GM23338 (cell line): Measurements from ENCODE around the gene INPP5A. TPM values are rescaled to one million over a fixed set of nuclear protein-coding genes. Genes with fewer than 3 reads are reported as not detected.

Source experiments
- ATAC-seq: fragments of 200-7000 bp; cut with Tn5 transposase; 3 replicates; pipeline ENCODE4 v1.9.1; 2020
- DNase-seq: peaks from one replicate; pipeline ENCODE4 v3.0.0-alpha.2; 2015; ENCODE audit warnings: low spot score
- H2AFZ ChIP-seq: fragments of 200-600 bp; sonication (generic); 2 replicates; pipeline ENCODE4 v1.8.0; 2016; ENCODE audit warnings: antibody characterized with exemption, mild to moderate bottlenecking, moderate library complexity
- H3F3A ChIP-seq: fragments of 200-600 bp; sonication (generic); replicated peaks from 2 replicates; pipeline ENCODE4 v1.8.0; 2017; ENCODE audit warnings: antibody characterized with exemption, mixed run types, low read depth
- H3K27ac ChIP-seq: fragments of 200-600 bp; sonication (generic); 2 replicates; pipeline ENCODE4 v1.6.1; 2016; ENCODE audit warnings: low read depth
- H3K27me3 ChIP-seq: fragments of 200-600 bp; sonication (generic); 2 replicates; pipeline ENCODE4 v1.8.0; 2016; ENCODE audit warnings: mild to moderate bottlenecking, mixed run types, moderate library complexity; ENCODE audit not compliant: insufficient read depth
- H3K36me3 ChIP-seq: fragments of 200-600 bp; sonication (generic); 2 replicates; pipeline ENCODE4 v1.8.0; 2016; ENCODE audit warnings: mild to moderate bottlenecking; ENCODE audit not compliant: insufficient read depth
- H3K4me1 ChIP-seq: fragments of 200-600 bp; sonication (generic); 2 replicates; pipeline ENCODE4 v1.8.0; 2016; ENCODE audit warnings: mild to moderate bottlenecking, moderate library complexity; ENCODE audit not compliant: insufficient read depth
- H3K4me2 ChIP-seq: fragments of 200-600 bp; sonication (generic); 2 replicates; pipeline ENCODE4 v1.7.1; 2017; ENCODE audit warnings: mixed run types
- H3K4me3 ChIP-seq: fragments of 200-600 bp; sonication (generic); 2 replicates; pipeline ENCODE4 v1.6.1; 2016; ENCODE audit warnings: mixed run types
- H3K79me2 ChIP-seq: fragments of 200-600 bp; sonication (generic); replicated peaks from 2 replicates; pipeline ENCODE4 v1.8.0; 2017; ENCODE audit warnings: mild to moderate bottlenecking; ENCODE audit not compliant: insufficient read depth
- H3K9me2 ChIP-seq: fragments of 200-600 bp; sonication (generic); 2 replicates; pipeline ENCODE4 v1.8.0; 2017; ENCODE audit not compliant: insufficient read depth
- H4K20me1 ChIP-seq: fragments of 200-600 bp; sonication (generic); replicated peaks from 2 replicates; pipeline ENCODE4 v1.8.0; 2017; ENCODE audit warnings: mild to moderate bottlenecking; ENCODE audit not compliant: insufficient read depth
- H3K27ac Mint-ChIP-seq: 2 replicates; pipeline ENCODE4 v1.8.0; 2020; ENCODE audit warnings: inconsistent platforms, mild to moderate bottlenecking, moderate library complexity, mixed read lengths
- H3K27me3 Mint-ChIP-seq: 3 replicates; pipeline ENCODE4 v1.8.0; 2022; ENCODE audit warnings: low read depth, mild to moderate bottlenecking, moderate library complexity, mixed read lengths, inconsistent platforms; ENCODE audit not compliant: insufficient read depth, poor library complexity
- H3K36me3 Mint-ChIP-seq: 3 replicates; pipeline ENCODE4 v1.8.0; 2021; ENCODE audit warnings: low read depth, mild to moderate bottlenecking, inconsistent platforms, moderate library complexity, mixed read lengths
- H3K4me1 Mint-ChIP-seq: 3 replicates; pipeline ENCODE4 v1.8.0; 2020; ENCODE audit warnings: mild to moderate bottlenecking, inconsistent platforms, mixed read lengths
- H3K4me3 Mint-ChIP-seq: 3 replicates; pipeline ENCODE4 v1.8.0; 2021; ENCODE audit warnings: moderate library complexity, mild to moderate bottlenecking, inconsistent platforms, mixed read lengths
- H3K9me3 Mint-ChIP-seq: 3 replicates; pipeline ENCODE4 v1.8.0; 2020; ENCODE audit warnings: moderate library complexity, mild to moderate bottlenecking, inconsistent platforms, mixed read lengths
- CREB1 ChIP-seq: fragments of 250-450 bp; sonication (Bioruptor Pico); IDR thresholded peaks from 2 replicates; pipeline ENCODE4 v1.5.0; 2020; ENCODE audit warnings: low read depth, mild to moderate bottlenecking, moderate library complexity
- CTCF ChIP-seq, 2 experiments: fragments of 200-600 bp in 1 of 2; sonication (generic) in 1 of 2; conservative IDR thresholded peaks; 2 replicates each; pipeline versions ENCODE4 v1.5.1 to v1.6.1; 2016 to 2017; ENCODE audit warnings: antibody characterized with exemption in 2 of 2, low read depth in 2 of 2, mild to moderate bottlenecking in 2 of 2, moderate library complexity in 1 of 2
- ETS1 ChIP-seq: IDR thresholded peaks from 2 replicates; pipeline ENCODE4 v1.6.1; 2016; ENCODE audit warnings: antibody characterized with exemption
- EZH2 ChIP-seq: fragments of 200-600 bp; sonication (generic); IDR thresholded peaks from one replicate; pipeline ENCODE4 v1.8.0; 2017; ENCODE audit warnings: antibody characterized with exemption, mild to moderate bottlenecking, low read depth; ENCODE audit not compliant: unreplicated experiment
- EZH2phosphoT487 ChIP-seq: fragments of 200-600 bp; sonication (generic); IDR thresholded peaks from one replicate; pipeline ENCODE4 v1.8.1; 2018; ENCODE audit warnings: antibody characterized with exemption; ENCODE audit not compliant: unreplicated experiment
- JUNB ChIP-seq: IDR thresholded peaks from one replicate; pipeline ENCODE4 v1.6.1; 2016; ENCODE audit warnings: antibody characterized with exemption; ENCODE audit not compliant: unreplicated experiment
- NANOG ChIP-seq: IDR thresholded peaks from 2 replicates; pipeline ENCODE4 v1.6.1; 2016; ENCODE audit warnings: antibody characterized with exemption, borderline replicate concordance
- POLR2AphosphoS5 ChIP-seq: IDR thresholded peaks from 2 replicates; pipeline ENCODE4 v1.6.1; 2016; ENCODE audit warnings: antibody characterized with exemption, low read depth
- REST ChIP-seq: IDR thresholded peaks from one replicate; pipeline ENCODE4 v1.6.1; 2018; ENCODE audit warnings: antibody characterized with exemption; ENCODE audit not compliant: unreplicated experiment
- STAT1 ChIP-seq: IDR thresholded peaks from one replicate; pipeline ENCODE4 v1.6.1; 2016; ENCODE audit warnings: antibody characterized with exemption; ENCODE audit not compliant: unreplicated experiment
- ZNF114 ChIP-seq: fragments of 250-450 bp; sonication (Bioruptor Pico); IDR thresholded peaks from 2 replicates; pipeline ENCODE4 v1.5.0; 2020; ENCODE audit warnings: mild to moderate bottlenecking, moderate library complexity
- ZNF331 ChIP-seq: fragments of 250-450 bp; sonication (Bioruptor Pico); IDR thresholded peaks from 2 replicates; pipeline ENCODE4 v1.5.0; 2020; ENCODE audit warnings: low read depth, mild to moderate bottlenecking, moderate library complexity
- ZNF462 ChIP-seq: fragments of 250-450 bp; sonication (Bioruptor Pico); IDR thresholded peaks from 2 replicates; pipeline ENCODE4 v1.5.0; 2020; ENCODE audit warnings: mild to moderate bottlenecking, moderate library complexity
- polyA plus RNA-seq: library from polyadenylated mRNA; unstranded; fragments of >200 nt; fragmentation: Nextera tagmentation; extraction: Ambion mirVana; gene quantifications from 2 replicates; pipeline ENCODE4 v1.2.1, GENCODE V29; 2016
- total RNA-seq: library from RNA; depleted of rRNA; stranded (reverse); fragments of >200 nt; shearing (Covaris generic); gene quantifications from 2 replicates; pipeline ENCODE4 v1.2.3, GENCODE V29; 2014

Gene INPP5A
- total and polyA plus RNA-seq, 2 experiments from 2014 or later, result 5.9 to 40.6 TPM

GRCh38 chr10:132645247-132645530 lies 107.6 kb downstream of the INPP5A start:
- H3K9me2 ChIP-seq, result no peaks in the 10 kb centered on the region
- Mint-ChIP-seq H3K36me3 (no peaks in the 10 kb centered on the region), H3K4me1 (peaks cover 3% of the 10 kb centered on the region; the same call in 2 of the 3 replicates), H3K27me3 (peaks cover 3% of the 10 kb centered on the region), H3K9me3 (no peaks in the 10 kb centered on the region), H3K27ac (no peak overlapping the region), H3K4me3 (no peak overlapping the region)
- H2AFZ ChIP-seq, result no peak overlapping the region
- no peaks in the 10 kb centered on the region for H3K27me3 ChIP-seq
- no peak for TF ChIP-seq POLR2AphosphoS5
- no peak for TF ChIP-seq EZH2phosphoT487
- TF ChIP-seq CTCF (conservative IDR thresholded peaks at IDR 0.05; ENCODE audit: low read depth in 2 of 2), result no peak
- no peak for TF ChIP-seq NANOG
- TF ChIP-seq JUNB, result no peak
- no peak for TF ChIP-seq REST
- no peak for TF ChIP-seq EZH2
- no peak for TF ChIP-seq STAT1
- TF ChIP-seq ZNF331 (CRISPR knock-in tag), result no peak
- TF ChIP-seq CREB1 (CRISPR knock-in tag), result no peak
- no peak for TF ChIP-seq ZNF114 (CRISPR knock-in tag)
- no peak for TF ChIP-seq ETS1
- no peak for TF ChIP-seq ZNF462 (CRISPR knock-in tag)
- H3K27ac ChIP-seq, result no peak overlapping the region
- H3K79me2 ChIP-seq, result 0 out of 2 replicates have a peak, but pooled peaks cover 3% of the 10 kb centered on the region
- ATAC-seq, result no peak
- H3K4me3 ChIP-seq, result no peak overlapping the region
- no peaks in the 10 kb centered on the region for H3K36me3 ChIP-seq
- DNase-seq, result no peak
- no peaks in the 10 kb centered on the region for H3F3A ChIP-seq
- no peaks in the 10 kb centered on the region for H4K20me1 ChIP-seq
- no peak overlapping the region for H3K4me2 ChIP-seq
- H3K4me1 ChIP-seq, result no peaks in the 10 kb centered on the region
